HG02763 (cell line): ENCODE measurements around the gene RTL10.

Experiments used
- ATAC-seq: cut with Tn5 transposase; IDR thresholded peaks from one replicate; pipeline ENCODE4 v1.9.1; 2021; ENCODE audit warnings: mild to moderate bottlenecking, moderate library complexity; ENCODE audit not compliant: unreplicated experiment

Gene RTL10

GRCh38 chr22:19826619-19826950 is 28.1 kb downstream of the RTL10 start:
- no peak for ATAC-seq

DNA sequence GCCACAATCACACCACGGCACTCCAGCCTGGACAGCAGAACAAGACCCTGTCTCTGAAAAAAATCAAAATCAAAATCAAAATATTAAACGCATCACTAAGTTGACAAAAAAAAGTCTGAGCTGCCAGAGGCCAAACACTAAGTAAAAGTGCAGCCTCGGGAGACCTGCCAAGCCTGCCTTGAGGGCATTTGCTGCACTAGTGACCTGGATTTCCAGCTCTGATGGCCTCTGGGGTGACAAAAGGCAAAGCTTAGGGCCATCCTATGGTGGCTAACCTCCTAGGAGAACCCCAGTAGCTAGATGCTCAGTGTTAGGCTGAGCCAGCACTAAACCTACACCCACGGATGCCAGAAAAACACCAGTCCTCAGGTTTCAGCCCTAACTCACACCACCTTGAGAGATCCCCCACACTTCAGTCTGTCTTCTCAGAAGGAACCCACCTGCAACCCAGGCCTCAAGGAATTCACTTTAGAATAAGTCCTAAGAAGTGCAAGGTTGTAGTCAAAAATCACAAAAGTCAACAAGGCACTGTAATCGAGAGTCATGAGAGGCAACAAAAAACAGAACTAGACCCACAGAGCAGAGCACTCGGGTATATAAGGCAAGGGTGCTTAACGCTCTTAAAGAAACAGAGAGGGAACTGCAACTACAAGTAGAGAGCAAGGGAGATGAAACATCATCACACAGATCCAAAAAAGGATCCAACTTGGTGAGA is 28.6 kb downstream of the RTL10 start:
- ATAC-seq: no peak

GRCh38 chr22:19824926-19825339 is 29.7 kb downstream of the RTL10 start:
- ATAC-seq: no peak

DNA sequence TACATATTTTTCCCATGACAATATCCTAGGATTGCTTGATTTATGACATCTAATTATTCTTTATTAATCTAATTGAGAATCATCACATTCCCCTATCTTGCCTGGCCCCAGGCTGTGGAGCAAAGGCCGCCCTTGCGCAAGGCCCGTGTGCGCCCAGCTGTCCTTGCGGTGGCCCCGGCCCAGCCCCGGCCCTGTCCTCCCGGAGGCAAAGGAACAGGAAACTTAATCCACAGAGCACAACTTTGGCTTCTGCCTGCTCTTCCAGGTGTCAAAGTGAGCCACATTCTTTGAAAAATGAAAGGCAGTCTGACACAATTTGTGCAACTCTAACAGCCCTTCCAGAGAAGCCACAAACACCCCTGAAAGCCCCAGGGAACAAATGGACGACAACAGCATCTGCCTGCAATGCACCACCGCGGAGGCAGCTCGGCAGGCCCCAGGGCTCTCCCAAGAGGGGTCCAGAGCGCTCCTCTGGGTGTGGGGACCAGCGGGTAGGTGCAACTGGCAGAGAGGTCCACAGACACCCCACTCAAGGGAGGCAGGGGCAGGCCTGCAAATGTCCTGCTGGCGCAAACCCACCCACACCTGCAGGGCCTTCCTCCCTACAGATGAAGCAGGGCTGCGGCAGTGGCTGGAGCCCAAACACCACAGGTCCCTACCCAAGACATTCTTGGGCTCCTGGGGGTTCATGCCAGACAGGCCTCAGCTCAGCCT is 30.3 kb downstream of the RTL10 start:
- no peak for ATAC-seq

DNA sequence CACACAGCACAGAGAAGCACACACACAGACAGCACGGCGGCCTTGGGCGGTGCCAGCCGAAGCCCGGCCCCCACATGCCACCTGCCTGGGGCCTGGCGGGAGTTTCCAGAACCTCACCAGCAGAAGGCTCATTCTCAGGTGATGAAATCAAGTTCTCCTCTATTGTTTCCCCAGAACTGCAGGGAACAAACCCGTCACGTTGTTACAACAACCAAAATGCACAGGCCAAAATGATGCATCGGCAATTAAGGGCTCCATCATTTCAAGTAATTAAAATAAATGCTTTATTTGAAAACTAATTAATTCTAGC is 30.8 kb downstream of the RTL10 start:
- ATAC-seq: no peak

DNA sequence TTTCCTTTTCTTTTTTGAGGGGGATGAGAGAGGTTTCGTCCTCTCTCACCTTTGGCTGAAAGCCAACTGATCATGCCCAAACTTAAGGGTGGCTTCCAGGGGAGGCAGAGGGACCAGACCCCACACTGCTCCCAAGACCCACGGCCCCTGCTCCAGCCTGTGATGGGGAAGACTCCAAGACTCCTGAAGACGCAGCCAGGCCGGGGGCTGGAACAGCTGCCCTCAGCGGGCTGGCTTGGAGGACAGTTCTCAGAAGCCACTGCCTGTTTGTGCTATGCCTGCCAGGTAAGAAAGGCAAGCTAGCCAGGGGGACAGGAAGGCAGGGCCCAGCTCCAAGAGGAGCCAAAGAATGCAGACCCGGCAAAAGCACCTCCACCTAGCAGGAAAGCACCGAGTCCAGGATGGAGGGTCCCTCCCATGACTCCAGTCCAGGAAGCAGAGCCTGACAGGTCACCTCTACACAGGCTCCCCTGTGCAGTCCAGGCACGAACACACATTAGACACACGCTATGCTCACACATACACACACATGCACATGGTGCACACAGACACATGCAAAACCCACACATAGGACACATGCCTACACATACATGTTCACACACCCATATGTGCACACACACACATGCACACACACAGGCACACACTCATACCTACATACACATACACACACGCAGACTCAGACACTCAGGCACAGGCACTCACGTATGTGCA is 31.3 kb downstream of the RTL10 start:
- ATAC-seq: no peak

GRCh38 chr22:19822301-19823117 is 32.2 kb downstream of the RTL10 start:
- no peak for ATAC-seq

- no peak for ATAC-seq
Measured at GRCh38 chr22:19821523-19822300, 33.0 kb downstream of the RTL10 start.

DNA sequence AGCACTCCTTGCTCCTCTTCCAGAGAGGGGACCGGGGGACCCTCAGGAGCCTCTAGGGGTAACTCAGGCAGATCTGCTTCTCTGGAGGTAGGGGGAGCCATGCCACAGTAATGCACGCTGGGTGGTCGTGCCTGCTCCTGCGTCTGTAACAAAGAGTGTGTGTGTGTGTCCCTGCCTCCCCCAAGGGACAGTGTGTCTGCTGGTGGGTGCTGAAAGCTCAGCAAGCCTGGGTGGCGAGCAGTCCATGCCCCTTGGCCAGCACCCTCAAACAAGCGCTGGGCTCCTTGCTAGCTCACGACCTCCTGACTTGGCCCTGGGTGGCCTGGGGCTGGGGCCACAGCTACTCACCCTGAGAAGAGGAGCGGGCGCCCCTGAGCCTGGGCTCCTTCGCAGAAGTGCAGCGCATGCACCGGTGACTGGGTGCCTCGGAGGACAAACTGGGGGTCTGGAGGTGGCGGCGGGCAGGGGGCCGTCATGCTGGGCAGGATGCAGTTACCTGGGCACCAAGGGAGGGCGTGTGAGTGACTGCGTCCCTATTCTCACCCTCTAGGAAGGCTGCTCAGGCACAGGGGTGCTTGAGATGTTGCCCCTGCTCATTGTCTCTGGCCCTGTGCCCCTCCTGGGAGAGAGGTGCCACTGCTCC is 33.7 kb downstream of the RTL10 start:
- no peak for ATAC-seq

DNA sequence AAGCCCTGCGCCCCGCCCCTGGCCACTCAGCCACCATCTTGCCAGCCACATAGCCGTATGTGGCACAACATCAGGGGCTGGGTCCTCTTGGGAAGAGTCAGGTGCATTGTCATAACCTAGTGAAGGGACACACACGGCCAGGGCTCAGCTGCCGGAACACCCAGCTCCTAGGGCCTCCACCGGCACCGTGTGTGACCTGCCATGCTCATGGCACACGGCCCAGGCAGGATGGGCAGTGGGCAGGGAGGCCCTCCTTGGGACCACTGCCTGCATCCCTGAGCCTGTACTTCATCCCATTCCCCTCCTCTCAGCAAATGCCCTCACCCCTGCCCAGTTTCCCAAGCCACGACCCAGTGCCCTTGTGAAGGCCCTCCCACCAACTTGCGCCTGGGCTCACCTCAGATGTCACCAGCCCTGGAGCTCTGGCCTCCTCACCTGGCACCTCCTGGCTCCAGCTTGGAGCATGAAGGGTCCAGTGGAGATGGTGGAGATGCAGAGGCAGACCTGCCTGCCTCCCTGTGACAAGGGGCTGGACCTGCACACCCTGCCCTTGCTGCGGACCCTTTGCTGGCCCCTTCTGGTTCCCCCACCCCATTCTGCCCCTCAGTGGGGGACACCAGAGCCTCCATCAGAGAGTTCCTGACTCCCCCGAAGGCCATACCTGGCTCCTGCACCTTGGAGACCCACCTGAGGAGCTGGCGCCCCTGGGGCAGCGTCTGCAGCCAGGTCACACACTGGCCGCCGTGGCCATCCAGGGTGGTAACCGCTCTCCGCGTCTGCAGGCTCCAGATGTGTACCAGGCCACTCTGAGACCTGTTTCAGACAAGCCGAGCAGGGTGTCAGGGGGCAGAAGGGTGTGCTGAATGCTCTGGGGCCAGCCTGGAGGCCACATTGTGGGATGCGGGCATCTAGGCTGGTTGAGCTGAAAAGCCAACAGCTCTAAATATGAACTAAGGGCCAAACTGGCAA is 34.5 kb downstream of the RTL10 start:
- ATAC-seq: no peak

DNA sequence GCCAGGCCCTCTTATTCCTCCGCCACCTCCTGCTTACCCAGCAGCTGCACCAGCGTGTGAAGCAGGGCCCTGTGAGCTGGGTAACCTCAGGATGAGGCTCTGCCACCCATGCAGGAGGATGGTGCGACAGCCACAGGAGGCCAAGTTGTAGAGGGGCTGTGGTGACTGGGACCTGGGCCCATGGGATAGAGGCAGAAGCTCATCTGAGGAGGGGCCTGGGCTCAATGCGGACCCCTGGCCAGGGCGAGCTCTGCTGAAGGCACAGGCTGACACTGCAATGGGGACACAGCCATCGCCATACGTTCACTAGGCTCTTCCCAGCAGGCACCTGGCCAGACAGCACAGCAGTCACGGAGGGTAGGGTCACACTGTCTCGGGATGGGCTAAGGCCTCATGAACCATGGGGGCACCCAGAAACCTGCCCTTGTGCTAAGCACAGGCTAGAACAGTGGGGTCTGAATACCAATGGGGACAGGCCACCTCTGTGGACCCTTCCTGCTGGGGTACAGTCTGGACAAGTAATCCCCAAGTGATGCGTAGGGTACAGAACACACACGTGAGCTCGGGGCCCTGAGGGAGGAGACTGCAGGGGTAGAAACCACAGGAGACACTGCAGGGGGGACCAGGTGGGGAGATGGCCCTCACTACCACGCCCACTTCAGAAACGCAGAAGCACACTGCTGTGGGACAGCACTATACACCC is 35.3 kb downstream of the RTL10 start:
- ATAC-seq: no peak

DNA sequence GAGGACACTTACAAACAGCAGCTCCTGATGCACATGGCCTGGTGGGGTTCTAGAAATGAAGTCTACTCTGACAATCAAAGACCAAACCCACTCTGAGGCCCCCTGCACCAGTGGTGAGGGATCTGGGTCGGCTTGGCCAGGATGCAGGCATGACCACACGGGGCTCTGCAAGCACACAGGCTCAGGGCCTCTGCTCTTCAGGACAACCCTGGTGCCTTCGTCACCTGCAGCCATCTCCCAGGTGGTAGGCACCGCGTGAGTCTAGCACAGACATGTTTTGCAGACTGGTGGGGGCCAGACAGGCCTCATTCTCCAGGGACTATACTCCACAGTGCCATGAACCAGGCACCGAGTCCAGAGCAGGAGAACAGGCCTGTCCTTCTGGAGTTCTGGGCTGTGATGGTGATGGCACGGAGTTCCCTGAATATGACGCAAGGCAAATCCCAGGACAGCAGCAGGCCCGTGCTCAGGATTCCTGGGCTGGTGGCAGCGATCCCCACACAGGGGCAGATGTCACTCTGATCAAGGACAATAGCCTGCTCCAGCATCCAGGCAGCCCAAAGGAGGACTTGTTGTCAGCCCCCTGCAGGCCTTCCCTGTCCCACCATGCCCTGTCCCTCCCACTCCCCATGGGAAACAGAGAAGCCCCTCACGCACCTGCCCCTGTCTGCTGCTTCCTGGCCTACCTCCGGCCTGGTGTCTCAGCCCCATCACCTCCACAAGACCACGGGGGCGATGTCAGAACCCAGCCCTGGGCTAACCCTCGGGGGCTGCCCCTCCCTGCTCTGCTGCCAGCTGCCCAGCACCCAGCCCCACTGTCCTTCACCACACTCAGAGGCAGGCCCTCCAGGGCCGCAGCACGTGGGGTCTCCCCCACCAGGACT is 36.1 kb downstream of the RTL10 start:
- no peak for ATAC-seq

GRCh38 chr22:19816372-19817119 is 38.1 kb downstream of the RTL10 start:
- no peak for ATAC-seq

DNA sequence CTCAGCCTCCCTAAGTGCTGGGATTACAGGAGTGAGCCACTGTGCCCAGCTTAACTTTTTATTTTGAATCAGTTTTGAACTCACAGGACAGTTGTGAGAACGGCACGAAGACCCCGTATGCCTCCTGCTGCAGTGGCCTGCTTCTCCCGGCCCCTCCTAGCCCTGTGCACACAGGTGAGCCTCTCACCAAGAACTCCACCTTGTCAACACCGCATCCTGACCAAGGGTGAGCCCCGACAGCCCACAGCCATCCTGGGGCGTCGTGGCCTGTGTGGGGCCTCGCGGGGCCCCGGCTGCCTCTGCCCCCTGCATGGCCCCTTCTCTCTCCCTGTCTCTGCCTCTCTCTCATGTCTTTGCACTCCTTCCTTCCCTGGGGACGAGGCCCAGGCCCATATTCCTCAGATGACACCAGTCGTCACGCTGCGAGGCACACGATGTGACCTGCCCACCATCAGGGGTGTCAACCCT is 38.8 kb downstream of the RTL10 start:
- ATAC-seq: no peak

DNA sequence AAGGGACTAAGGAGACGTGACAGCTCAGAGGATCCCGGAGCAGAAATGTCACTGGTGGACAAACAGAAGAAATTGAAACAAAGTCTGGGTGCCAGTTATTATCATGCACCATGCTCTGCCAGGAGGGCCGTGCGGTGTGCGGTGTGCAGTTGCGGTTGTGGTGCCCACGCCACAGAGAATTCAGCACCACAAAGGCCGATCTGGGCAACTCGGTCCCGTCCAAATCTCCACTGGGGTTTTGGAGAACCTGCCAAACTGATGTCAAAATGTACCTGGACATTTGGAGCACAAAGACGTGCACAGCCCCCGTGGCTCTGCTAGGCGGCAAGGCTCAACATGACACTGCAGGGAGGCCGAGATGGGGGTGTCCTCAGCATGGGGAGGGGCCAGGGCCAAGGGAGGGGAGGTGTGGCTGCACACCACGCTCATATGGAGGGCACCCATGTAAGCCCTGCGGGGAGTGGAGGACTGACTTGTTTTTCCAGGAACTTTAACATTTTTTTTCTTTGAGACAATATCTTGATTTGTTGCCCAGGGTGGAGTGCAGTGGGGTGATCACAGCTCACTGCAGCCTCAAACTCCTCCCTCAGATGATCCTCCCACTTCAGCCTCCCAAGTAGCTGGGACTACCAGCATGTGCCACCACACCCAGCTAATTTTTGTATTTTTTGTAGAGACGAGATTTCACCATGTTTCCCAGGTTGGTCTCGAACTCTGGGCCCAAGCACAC is 39.4 kb downstream of the RTL10 start:
- no peak for ATAC-seq

DNA sequence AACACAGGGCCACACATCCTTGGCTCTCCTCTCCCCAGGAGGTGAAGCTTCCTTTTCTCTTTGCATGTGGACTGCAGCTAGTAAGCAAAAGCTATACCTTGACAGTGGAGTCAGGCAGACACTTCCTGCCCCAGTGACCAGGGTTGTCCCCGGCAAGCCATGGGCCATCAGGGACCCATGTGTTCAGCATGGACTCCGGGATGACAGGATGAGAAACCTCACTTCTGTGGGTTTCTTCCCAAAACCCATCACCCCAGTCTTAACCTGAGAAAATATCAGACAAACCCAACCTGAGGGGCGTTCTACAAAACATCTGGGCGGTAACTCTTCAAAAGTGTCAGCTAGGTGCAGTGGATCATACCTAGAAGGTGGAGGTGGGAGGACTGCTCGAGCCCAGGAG is 40.2 kb downstream of the RTL10 start:
- ATAC-seq: no peak
